BLaER1 treated with 17β-estradiol and CSF1 and Interleukin-3, amounts not matched to agents 10 nM and 100 nM (cell line): ENCODE results near the gene SEMA5B.

Experiments
- H3K27ac ChIP-seq, 11 experiments: shearing (Covaris generic); formaldehyde crosslinking; 2 replicates each; pipeline ENCODE4 v1.8.1; 2022
- H3K27me3 ChIP-seq, 11 experiments: shearing (Covaris generic); formaldehyde crosslinking; 2 replicates each; pipeline ENCODE4 v1.8.1; 2022
- H3K36me3 ChIP-seq, 11 experiments: shearing (Covaris generic); formaldehyde crosslinking; 2 replicates each; pipeline ENCODE4 v1.8.1; 2022
- H3K4me1 ChIP-seq, 10 experiments: shearing (Covaris generic); formaldehyde crosslinking; 2 replicates each; pipeline ENCODE4 v1.8.1; 2022
- H3K4me2 ChIP-seq, 11 experiments: shearing (Covaris generic); formaldehyde crosslinking; 2 replicates each; pipeline ENCODE4 v1.8.1; 2022
- H3K4me3 ChIP-seq, 10 experiments: shearing (Covaris generic); formaldehyde crosslinking; 2 replicates each; pipeline ENCODE4 v1.8.1; 2022
- H3K9ac ChIP-seq, 11 experiments: shearing (Covaris generic); formaldehyde crosslinking; 2 replicates each; pipeline ENCODE4 v1.8.1; 2022
- H3K9me3 ChIP-seq, 11 experiments: shearing (Covaris generic); formaldehyde crosslinking; replicated peaks in 1 of 11; 2 replicates each; pipeline ENCODE4 v1.8.1; 2022
- H4K20me1 ChIP-seq, 11 experiments: shearing (Covaris generic); formaldehyde crosslinking; 2 replicates each; pipeline ENCODE4 v1.8.1; 2022
- Cebpa-rat ChIP-seq, 11 experiments: shearing (Covaris generic); IDR thresholded peaks; 2 replicates each; pipeline ENCODE4 v1.8.1; 2022

Gene SEMA5B

DNA sequence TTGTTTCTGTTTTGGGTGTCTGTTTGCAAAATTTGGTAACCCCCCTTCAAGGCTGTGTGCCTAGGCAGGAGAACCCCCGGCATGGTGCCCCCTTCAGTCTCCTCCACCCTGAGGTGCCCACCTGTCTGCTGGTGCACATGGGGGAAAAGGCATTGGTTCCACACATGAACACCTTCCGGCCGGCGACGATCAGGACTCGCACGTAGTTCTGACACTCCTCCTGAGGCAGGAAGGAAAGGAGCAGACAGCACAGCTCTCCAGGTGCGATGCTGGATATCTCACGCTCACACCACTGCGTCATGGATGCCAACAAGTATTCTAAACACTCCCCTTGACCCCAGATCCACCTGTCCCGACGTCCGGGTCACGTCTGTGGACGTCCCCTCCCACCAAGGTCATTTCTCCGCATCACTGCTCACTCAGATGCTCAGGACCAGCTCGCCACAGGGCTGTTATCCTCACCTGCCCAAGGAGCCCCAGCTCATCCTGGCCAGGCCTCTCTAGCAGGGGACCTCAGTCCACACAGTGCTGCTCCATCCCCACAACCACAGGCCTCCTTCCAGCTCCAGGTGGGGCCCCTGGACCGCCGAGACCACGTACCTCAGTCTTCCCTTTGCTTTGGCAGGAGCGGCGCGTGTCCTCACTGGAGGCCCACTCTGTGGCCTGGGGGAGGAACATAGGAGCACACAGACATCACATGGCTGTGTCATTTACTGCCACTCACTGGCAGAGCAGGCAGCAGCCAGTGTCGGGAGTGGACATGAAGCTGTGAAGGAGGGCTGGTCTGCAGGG is 99.0 kb downstream of the SEMA5B start:
- Histone ChIP-seq H3K36me3 (no peaks in the 10 kb centered on the region), H3K9me3 (no peaks in the 10 kb centered on the region)
- TF ChIP-seq Cebpa-rat (IDR thresholded peaks at IDR 0.05) = no peak

DNA sequence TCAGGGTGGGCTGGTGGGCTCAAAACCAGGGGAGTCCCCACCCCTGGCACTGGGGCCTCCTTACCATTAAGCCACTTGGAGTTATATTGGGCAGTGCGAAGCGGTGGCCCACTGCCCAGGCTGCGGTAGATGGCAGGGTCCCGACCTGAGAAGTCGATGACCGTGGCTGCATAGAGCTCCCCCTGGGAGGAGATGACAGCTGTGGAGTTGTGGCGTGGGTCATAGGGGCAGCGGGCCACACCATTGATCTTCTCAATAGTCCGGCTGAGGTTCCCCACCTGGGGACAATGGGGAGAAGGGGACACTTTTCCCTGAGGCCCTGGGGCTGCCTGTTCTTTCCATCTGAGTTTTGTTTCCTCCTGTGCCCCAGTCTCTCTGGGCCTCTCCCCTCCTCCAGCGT is 99.8 kb downstream of the SEMA5B start:
- Histone ChIP-seq H3K4me3 (no peak overlapping the region), H3K9ac (no peak overlapping the region), H3K36me3 (no peaks in the 10 kb centered on the region), H3K27me3 (peaks cover 7 to 10% (median 9%) of the 10 kb centered on the region in 11 experiments), H3K27ac (no peak overlapping the region), H4K20me1 (peaks cover 0 to 5% (median 0%) of the 10 kb centered on the region in 11 experiments; a peak in 1 of 22 replicates), H3K4me2 (no peak overlapping the region), H3K9me3 (no peaks in the 10 kb centered on the region), H3K4me1 (peaks cover 0 to 20% (median 9%) of the 10 kb centered on the region in 10 experiments; a peak in 13 of 20 replicates)
- no peak for TF ChIP-seq Cebpa-rat (IDR thresholded peaks at IDR 0.05)

More for the DNA sequence above, 99.0 kb downstream of the SEMA5B start:
- Histone ChIP-seq H3K4me3 (no peak overlapping the region), H3K27me3 (peaks cover 0 to 2% (median under 1%) of the 10 kb centered on the region in 11 experiments; a peak in 11 of 22 replicates), H3K27ac (no peak overlapping the region), H3K4me1 (peaks cover 0 to 14% (median 9%) of the 10 kb centered on the region in 10 experiments; a peak in 13 of 20 replicates), H3K9ac (no peak overlapping the region), H4K20me1 (peaks cover 0 to 5% (median 0%) of the 10 kb centered on the region in 11 experiments; a peak in 1 of 22 replicates), H3K4me2 (no peak overlapping the region)

DNA sequence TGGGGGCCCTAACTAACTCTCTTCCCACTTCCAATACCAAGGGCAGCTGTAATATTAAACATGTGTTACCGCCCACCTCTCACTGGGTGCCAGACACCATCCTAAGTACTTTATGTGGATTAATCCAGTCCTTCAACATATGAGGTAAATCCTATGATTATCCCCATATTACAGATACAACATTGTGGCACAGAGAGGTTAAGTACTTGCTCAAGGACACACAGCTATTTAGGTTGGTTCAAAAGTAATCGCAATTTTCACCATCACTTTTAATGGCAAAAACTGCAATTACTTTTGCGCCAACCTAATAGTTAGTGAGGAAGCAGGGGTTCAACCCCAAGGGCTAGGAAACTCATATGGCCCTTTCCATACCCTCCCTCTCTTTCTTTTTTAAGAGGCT is 100.8 kb downstream of the SEMA5B start:
- peaks cover 16 to 20% (median 18%) of the 10 kb centered on the region in 11 experiments for H3K27me3 ChIP-seq
- no peak overlapping the region for H3K4me2 ChIP-seq
- H3K4me3 ChIP-seq = no peak overlapping the region
- H3K36me3 ChIP-seq = no peaks in the 10 kb centered on the region
- peaks cover 0 to 11% (median 0%) of the 10 kb centered on the region in 11 experiments; a peak in 1 of 22 replicates for H4K20me1 ChIP-seq
- H3K9me3 ChIP-seq = peaks cover 0 to 7% (median 4%) of the 10 kb centered on the region in 11 experiments; a peak in 7 of 22 replicates
- no peak overlapping the region for H3K27ac ChIP-seq
- peaks cover 0 to 20% (median 9%) of the 10 kb centered on the region in 10 experiments; a peak in 13 of 20 replicates for H3K4me1 ChIP-seq
- no peak overlapping the region for H3K9ac ChIP-seq
- no peak for TF ChIP-seq Cebpa-rat (IDR thresholded peaks at IDR 0.05)

DNA sequence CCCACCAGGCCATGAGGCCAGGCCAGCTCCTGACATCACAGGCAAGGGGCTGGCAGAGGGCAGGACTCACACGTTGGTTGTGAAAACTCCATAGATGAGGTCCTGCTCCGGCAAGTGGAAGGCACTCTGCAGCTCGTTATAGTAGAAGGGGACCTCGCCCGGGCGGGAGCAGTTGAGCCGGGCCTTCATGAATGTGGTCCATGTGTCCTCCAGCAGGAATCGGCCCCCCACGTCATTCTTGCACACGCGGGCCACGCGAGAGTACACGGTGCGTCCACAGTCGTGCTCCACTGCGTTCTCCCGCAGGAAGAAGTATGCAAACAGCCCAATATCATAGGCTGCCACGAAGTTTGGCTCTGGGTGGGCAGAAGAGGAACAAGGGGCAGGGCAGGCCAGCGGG is 101.2 kb downstream of the SEMA5B start:
- Histone ChIP-seq H4K20me1 (peaks cover 0 to 12% (median 0%) of the 10 kb centered on the region in 11 experiments; a peak in 2 of 22 replicates), H3K4me3 (no peak overlapping the region), H3K36me3 (no peaks in the 10 kb centered on the region), H3K27me3 (peaks cover 21 to 24% (median 23%) of the 10 kb centered on the region in 11 experiments), H3K4me2 (no peak overlapping the region), H3K27ac (no peak overlapping the region), H3K9ac (no peak overlapping the region), H3K4me1 (peaks cover 0 to 20% (median 9%) of the 10 kb centered on the region in 10 experiments; a peak in 13 of 20 replicates), H3K9me3 (peaks cover 0 to 11% (median 7%) of the 10 kb centered on the region in 11 experiments; a peak in 7 of 22 replicates)
- no peak for TF ChIP-seq Cebpa-rat (IDR thresholded peaks at IDR 0.05)

DNA sequence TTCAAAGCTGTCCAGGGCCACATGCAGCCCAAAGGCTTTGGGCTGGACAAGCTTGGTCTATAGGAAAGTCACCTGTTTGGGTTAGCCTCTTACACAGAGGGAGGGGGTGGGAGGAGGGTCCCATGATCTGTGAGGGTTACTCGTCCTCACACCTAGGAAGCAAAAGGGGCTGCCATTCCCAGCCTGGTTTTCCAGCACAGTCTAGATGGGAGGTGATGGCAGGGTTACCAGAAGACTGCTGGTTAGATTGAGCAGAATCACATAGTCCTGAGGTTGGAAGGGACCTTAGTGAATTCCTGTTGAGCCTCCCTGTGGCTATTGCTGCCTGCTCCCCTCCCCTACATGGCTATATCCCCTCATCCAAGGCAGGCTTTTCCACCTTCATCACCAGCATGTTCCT is 101.8 kb downstream of the SEMA5B start:
- no peak overlapping the region for H3K9ac ChIP-seq
- no peak for TF ChIP-seq Cebpa-rat (IDR thresholded peaks at IDR 0.05)
- peaks cover 0 to 12% (median 0%) of the 10 kb centered on the region in 11 experiments; a peak in 2 of 22 replicates for H4K20me1 ChIP-seq
- peaks cover 0 to 20% (median 9%) of the 10 kb centered on the region in 10 experiments; a peak in 13 of 20 replicates for H3K4me1 ChIP-seq
- peaks cover 26 to 30% (median 29%) of the 10 kb centered on the region in 11 experiments for H3K27me3 ChIP-seq
- no peak overlapping the region for H3K4me3 ChIP-seq
- no peaks in the 10 kb centered on the region for H3K36me3 ChIP-seq
- no peak overlapping the region for H3K4me2 ChIP-seq
- H3K9me3 ChIP-seq = peaks cover 0 to 11% (median 7%) of the 10 kb centered on the region in 11 experiments; a peak in 7 of 22 replicates
- no peak overlapping the region for H3K27ac ChIP-seq

DNA sequence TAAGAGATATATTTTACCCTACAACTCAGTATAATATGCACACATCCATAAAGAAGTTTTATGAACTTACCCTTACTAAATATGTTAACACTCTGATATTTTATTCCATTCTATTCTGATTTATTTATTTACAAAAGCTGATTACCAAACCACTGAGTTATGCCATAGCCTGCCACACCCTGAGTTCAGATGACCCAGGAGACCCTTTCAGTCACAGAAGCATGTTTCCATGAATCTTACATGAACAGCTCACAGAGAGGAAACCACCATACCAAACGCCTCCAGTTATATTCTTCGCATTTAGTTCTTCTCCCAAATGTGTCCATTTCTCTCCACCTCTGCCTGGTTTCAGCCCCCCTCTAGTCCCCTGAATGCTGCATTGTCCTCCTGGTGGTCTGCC is 103.5 kb downstream of the SEMA5B start:
- peaks cover 30 to 41% (median 37%) of the 10 kb centered on the region in 11 experiments for H3K27me3 ChIP-seq
- no peaks in the 10 kb centered on the region for H3K36me3 ChIP-seq
- H3K4me1 ChIP-seq = peaks cover 0 to 20% (median 9%) of the 10 kb centered on the region in 10 experiments; a peak in 13 of 20 replicates
- peaks cover 0 to 11% (median 7%) of the 10 kb centered on the region in 11 experiments; a peak in 7 of 22 replicates for H3K9me3 ChIP-seq
- H3K27ac ChIP-seq = no peak overlapping the region
- no peak overlapping the region for H3K4me3 ChIP-seq
- H4K20me1 ChIP-seq = peaks cover 0 to 18% (median 0%) of the 10 kb centered on the region in 11 experiments; a peak in 2 of 22 replicates
- H3K4me2 ChIP-seq = peak overlapping the region in 8 of 11 experiments; percentile 18 to 63 (median 46); a peak in 14 of 22 replicates
- no peak for TF ChIP-seq Cebpa-rat (IDR thresholded peaks at IDR 0.05)
- no peak overlapping the region for H3K9ac ChIP-seq

DNA sequence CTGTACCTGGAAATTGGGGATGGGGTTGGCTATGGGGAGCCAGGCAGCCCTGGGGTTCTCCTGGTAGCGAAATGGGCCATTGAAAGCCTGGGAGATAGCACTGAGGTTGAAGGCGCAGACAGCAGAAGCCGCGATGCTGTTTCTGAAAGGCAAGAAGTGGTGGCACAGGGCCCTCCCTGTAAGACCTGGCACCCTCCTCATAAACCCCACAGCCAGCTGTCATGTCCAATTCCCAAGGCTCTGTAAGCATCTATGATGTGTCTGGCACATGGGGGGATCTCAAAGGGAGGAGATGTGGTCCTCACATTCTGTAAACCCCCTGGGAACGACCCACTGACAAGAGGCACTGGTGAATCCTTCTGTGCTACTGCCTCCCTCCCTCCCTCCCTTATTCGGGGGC is 104.0 kb downstream of the SEMA5B start:
- Histone ChIP-seq H3K4me2 (peak overlapping the region in 6 of 11 experiments; percentile 11 to 36 (median 27); a peak in 6 of 22 replicates), H3K36me3 (no peaks in the 10 kb centered on the region), H4K20me1 (peaks cover 0 to 18% (median 0%) of the 10 kb centered on the region in 11 experiments; a peak in 2 of 22 replicates), H3K27me3 (peaks cover 30 to 41% (median 37%) of the 10 kb centered on the region in 11 experiments), H3K4me3 (no peak overlapping the region), H3K27ac (no peak overlapping the region), H3K4me1 (peaks cover 0 to 20% (median 9%) of the 10 kb centered on the region in 10 experiments; a peak in 13 of 20 replicates), H3K9me3 (peaks cover 0 to 11% (median 7%) of the 10 kb centered on the region in 11 experiments; a peak in 7 of 22 replicates), H3K9ac (no peak overlapping the region)
- no peak for TF ChIP-seq Cebpa-rat (IDR thresholded peaks at IDR 0.05)

DNA sequence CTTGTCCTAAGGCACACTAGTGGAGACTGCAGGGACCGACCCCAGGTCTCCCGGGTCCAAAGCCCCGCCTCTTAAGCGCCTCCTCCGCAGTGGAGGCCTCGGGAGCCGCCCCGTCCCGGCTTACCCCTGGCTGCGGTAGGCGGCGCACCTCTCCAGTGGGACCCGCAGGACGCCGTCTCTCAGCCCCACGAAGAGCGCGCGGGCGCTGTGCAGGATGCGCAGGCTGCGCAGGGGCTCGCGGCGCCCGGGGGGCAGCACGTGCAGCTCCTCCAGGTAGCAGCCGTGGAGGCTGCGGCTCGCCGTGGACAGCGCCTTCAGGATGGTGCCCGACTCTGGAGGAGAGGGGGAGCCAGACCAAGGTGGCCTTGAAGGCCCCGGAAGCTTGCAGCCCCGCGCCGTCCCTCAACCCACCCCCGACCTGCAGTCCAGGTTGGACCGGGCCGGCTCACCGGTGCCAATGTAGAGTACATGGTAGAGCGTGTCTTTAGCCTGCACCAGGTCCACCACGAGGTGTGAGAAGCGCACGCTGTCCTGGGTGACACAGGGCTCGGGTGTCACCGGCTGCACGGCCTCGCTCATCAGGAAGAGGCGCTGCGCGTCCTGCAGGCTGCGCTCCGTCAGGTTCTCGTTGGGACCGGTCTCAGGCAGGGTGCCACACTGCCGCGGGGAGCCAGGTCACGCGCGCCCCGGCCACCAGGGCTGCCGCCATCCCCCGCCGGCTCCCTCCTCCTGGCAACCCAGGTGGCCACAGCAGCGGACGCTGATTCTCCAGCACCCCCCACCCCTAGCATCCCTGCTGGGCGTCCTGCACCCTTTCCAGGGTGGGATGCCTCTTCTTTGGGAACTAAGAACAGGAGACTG is 105.5 kb downstream of the SEMA5B start:
- Histone ChIP-seq H3K9me3 (peaks cover 0 to 11% (median 7%) of the 10 kb centered on the region in 11 experiments; a peak in 7 of 22 replicates), H3K27me3 (peaks cover 30 to 41% (median 37%) of the 10 kb centered on the region in 11 experiments), H3K36me3 (no peaks in the 10 kb centered on the region), H3K4me1 (peaks cover 0 to 20% (median 9%) of the 10 kb centered on the region in 10 experiments; a peak in 13 of 20 replicates), H3K9ac (no peak overlapping the region), H3K4me3 (no peak overlapping the region), H4K20me1 (peaks cover 0 to 18% (median 0%) of the 10 kb centered on the region in 11 experiments; a peak in 2 of 22 replicates), H3K27ac (no peak overlapping the region), H3K4me2 (no peak overlapping the region)
- TF ChIP-seq Cebpa-rat (IDR thresholded peaks at IDR 0.05) = no peak
